Lung (tissue), 12 donors: ENCODE results near the gene ACTL9. TPM values are rescaled to one million over a fixed set of nuclear protein-coding genes. Genes with fewer than 3 reads are reported as not detected.

Experiments
- ATAC-seq: fragments of 200-7000 bp; cut with Tn5 transposase; one replicate; pipeline ENCODE4 v1.9.1; 2020; ENCODE audit warnings: moderate number of reproducible peaks; ENCODE audit not compliant: insufficient read depth, low FRiP score
- DNase-seq, 3 donors: peaks; one replicate each; pipeline ENCODE4 v3.0.0-alpha.2; 2013 to 2017
- H3K27ac ChIP-seq, 2 donors: one replicate each; pipeline ENCODE4 v1.5.1; 2013; ENCODE audit warnings: mild to moderate bottlenecking in 2 of 2, moderate library complexity in 2 of 2, control low read depth in 1 of 2, inconsistent platforms in 1 of 2, low read depth in 1 of 2, low read length in 1 of 2
- H3K27me3 ChIP-seq, 3 donors: one replicate each; pipeline ENCODE4 v1.5.1; 2013; ENCODE audit warnings: low read length in 2 of 3; ENCODE audit not compliant: control insufficient read depth in 3 of 3, insufficient read depth in 3 of 3
- H3K36me3 ChIP-seq, 4 donors: one replicate each; pipeline ENCODE4 v1.5.1; 2013; ENCODE audit warnings: low read length in 4 of 4, mild to moderate bottlenecking in 1 of 4, moderate library complexity in 1 of 4; ENCODE audit not compliant: control insufficient read depth in 4 of 4, insufficient read depth in 4 of 4
- H3K4me1 ChIP-seq, 5 donors: one replicate each; pipeline ENCODE4 v1.5.1; 2013; ENCODE audit warnings: low read length in 5 of 5, mild to moderate bottlenecking in 2 of 5, moderate library complexity in 1 of 5; ENCODE audit not compliant: control insufficient read depth in 5 of 5, insufficient read depth in 5 of 5
- H3K4me3 ChIP-seq: one replicate; pipeline ENCODE4 v1.5.1; 2013; ENCODE audit warnings: mild to moderate bottlenecking, control low read depth, moderate library complexity
- H3K9ac ChIP-seq, 2 donors: one replicate each; pipeline ENCODE4 v1.5.1; 2013; ENCODE audit warnings: low read length in 2 of 2, control low read depth in 1 of 2; ENCODE audit not compliant: insufficient read depth in 1 of 2
- H3K9me3 ChIP-seq, 4 donors: one replicate each; pipeline ENCODE4 v1.5.1; 2013; ENCODE audit warnings: low read length in 3 of 4, mild to moderate bottlenecking in 1 of 4, moderate library complexity in 1 of 4; ENCODE audit not compliant: control insufficient read depth in 4 of 4, insufficient read depth in 3 of 4
- CTCF ChIP-seq: IDR thresholded peaks from 2 replicates; pipeline ENCODE4 v1.5.1; 2012; ENCODE audit warnings: mild to moderate bottlenecking; ENCODE audit errors: control extremely low read depth, extremely low read depth
- WGBS, 2 donors: extraction: QIAGEN DNeasy Blood & Tissue Kit; methylation state at CpG; one replicate each; pipeline ENCODE4 v1.1.7; 2013; 5-methylcytosine and 5-hydroxymethylcytosine counted together
- polyA plus RNA-seq, 2 donors: library from polyadenylated mRNA; stranded (reverse); fragments of 200-250 nt; gene quantifications; one replicate each; pipeline ENCODE4 v1.2.1, GENCODE V29; 2013
- total RNA-seq, 2 donors: library from RNA; depleted of rRNA in 1 of 2; stranded (reverse); fragments of >200 nt in 1 of 2; gene quantifications; one replicate each; pipeline ENCODE4 v1.2.1, GENCODE V29; 2014 to 2021
- donor health status: control.
- donor health status: control.
- donor health status: Bipolar disorder and iron deficiency.
- donor health status: healthy.
- donor health status: DM: yes; HTN: yes; CAD: no.

The ACTL9 gene
- total and polyA plus RNA-seq, 4 donors = not detected

- TF ChIP-seq CTCF = no peak
- Histone ChIP-seq H3K4me3 (no peak overlapping the region), H3K27ac (no peak overlapping the region), H3K36me3 (no peaks in the 10 kb centered on the region), H3K4me1 (no peaks in the 10 kb centered on the region), H3K27me3 (no peaks in the 10 kb centered on the region), H3K9ac (no peak overlapping the region), H3K9me3 (no peaks in the 10 kb centered on the region)
- 76 to 89% methylated on average over 3 of the region's 3 CpGs for WGBS, 2 donors
- ATAC-seq = no peak
- no peak for DNase-seq
These were observed 33.0 kb downstream of the ACTL9 start for GRCh38 chr19:8665468-8666213.

- Histone ChIP-seq H3K9ac (no peak overlapping the region), H3K9me3 (no peaks in the 10 kb centered on the region), H3K4me3 (no peak overlapping the region), H3K36me3 (no peaks in the 10 kb centered on the region), H3K4me1 (no peaks in the 10 kb centered on the region), H3K27me3 (no peaks in the 10 kb centered on the region), H3K27ac (no peak overlapping the region)
- WGBS, 2 donors = 59 to 66% methylated on average over 4 of the region's 4 CpGs
- ATAC-seq (no peak), DNase-seq (no peak)
- no peak for TF ChIP-seq CTCF
These were observed 33.9 kb downstream of the ACTL9 start for GRCh38 chr19:8664671-8665057.

GRCh38 chr19:8663920-8664670 is 34.5 kb downstream of the ACTL9 start:
- 25 to 26% methylated on average over 20 to 22 of the region's 22 CpGs for WGBS, 2 donors
- no peak for DNase-seq
- no peak overlapping the region for H3K9ac ChIP-seq

More at GRCh38 chr19:8663920-8664670, 34.5 kb downstream of the ACTL9 start:
- no peak overlapping the region for H3K27ac ChIP-seq
- ATAC-seq = no peak
- no peaks in the 10 kb centered on the region for H3K9me3 ChIP-seq
- no peak overlapping the region for H3K4me3 ChIP-seq
- TF ChIP-seq CTCF = no peak
- H3K27me3 ChIP-seq = no peaks in the 10 kb centered on the region
- H3K36me3 ChIP-seq = no peaks in the 10 kb centered on the region
- H3K4me1 ChIP-seq = no peaks in the 10 kb centered on the region
